Stomach (tissue), 4 donors: ENCODE measurements around the gene TBL1XR1.
"Not testable (repeated sequence)": the region's sequence is repeated elsewhere in the genome, so short reads cannot be mapped to it uniquely, and the experiment has no call there.

ENCODE experiments used
- CTCF ChIP-seq, 7 experiments: fragments of 450-650 bp in 4 of 7; fragments of 200-600 bp in 3 of 7; sonication (generic) in 3 of 7; IDR thresholded peaks; one replicate each; pipeline ENCODE4 v1.5.1; 2016 to 2019; ENCODE audit warnings: antibody characterized with exemption in 7 of 7, control low read depth in 2 of 7, mild to moderate bottlenecking in 1 of 7
- POLR2A ChIP-seq, 4 donors: fragments of 450-650 bp; IDR thresholded peaks; one replicate each; pipeline ENCODE4 v1.6.1; 2016; ENCODE audit warnings: antibody characterized with exemption in 4 of 4, control low read depth in 2 of 4, mild to moderate bottlenecking in 1 of 4, moderate library complexity in 1 of 4
- POLR2AphosphoS5 ChIP-seq, 3 donors: sonication (generic); formaldehyde crosslinking; IDR thresholded peaks; one replicate each; pipeline ENCODE4 v1.6.1; 2016; ENCODE audit warnings: antibody characterized with exemption in 3 of 3

GRCh38 chr3:177203016-177203415, 5.7 kb upstream of the TBL1XR1 start:
- not testable (repeated sequence) for TF ChIP-seq CTCF, POLR2AphosphoS5, POLR2A (IDR thresholded peaks at IDR 0.05)
